ENCODE data around the gene RALGDS.
A peak's percentile ranks its signal among the peaks of the same experiment; 100 is the strongest.

The RALGDS gene

DNA sequence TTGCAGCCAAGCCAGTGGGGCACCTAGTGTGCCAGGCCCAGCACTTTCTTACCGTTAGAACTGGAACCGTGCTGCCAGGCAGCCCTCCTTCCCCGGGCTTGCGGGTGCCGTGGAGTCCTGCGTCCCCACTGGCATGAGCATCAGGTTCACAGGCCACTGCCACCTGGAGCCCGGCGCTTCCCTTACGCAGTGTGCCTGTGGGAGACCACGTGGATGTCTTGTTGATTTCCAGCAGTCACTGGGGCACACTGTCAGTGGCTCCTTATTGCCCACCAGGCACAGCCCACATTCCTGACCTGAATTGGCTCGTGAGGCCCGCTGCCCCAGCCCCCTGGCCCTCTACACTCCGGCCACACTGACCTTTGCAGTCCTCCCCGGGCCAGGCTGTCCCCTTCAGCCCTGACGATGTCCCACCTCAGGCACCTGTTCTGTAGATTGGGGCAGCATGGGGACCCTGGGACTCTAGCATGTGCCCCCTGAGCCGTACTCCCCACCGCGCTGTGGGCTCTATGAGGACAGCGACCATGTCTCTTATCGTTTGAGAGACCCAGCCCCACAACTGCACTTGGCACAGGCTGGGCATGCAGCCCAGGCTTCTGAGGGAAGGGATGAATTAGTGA, 69.6 kb downstream of the RALGDS start:
- DNase-seq, result no peak
- in situ Hi-C loops (cut with HindIII; ENCODE audit: low pct_ligation_motif_present, low pct_unique_long_range_greater_than_20kb, low sequenced_read_pairs), result no loop called here

DNA sequence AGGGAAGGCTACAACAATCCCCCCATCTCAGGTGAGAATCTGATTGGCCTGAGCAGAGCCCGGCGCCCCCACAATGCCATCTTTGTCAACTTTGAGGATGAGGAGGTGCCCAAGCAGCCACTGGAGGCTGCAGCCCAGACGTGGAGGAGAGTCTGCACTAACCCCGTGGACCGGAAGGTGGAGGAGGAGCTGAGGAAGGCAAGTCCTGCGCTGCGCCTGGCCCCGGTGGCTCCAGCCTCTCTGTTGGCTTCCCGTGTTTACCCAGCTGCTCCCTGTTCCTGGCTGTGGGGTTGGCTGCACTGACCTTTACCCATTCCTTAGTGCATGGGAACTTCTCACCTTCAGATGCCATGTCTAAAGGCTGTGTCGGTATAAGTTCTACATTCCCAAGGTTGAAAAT, 70.3 kb downstream of the RALGDS start:
- DNase-seq, result no peak
- in situ Hi-C loops (cut with HindIII; ENCODE audit: low pct_ligation_motif_present, low pct_unique_long_range_greater_than_20kb, low sequenced_read_pairs), result no loop called here

DNA sequence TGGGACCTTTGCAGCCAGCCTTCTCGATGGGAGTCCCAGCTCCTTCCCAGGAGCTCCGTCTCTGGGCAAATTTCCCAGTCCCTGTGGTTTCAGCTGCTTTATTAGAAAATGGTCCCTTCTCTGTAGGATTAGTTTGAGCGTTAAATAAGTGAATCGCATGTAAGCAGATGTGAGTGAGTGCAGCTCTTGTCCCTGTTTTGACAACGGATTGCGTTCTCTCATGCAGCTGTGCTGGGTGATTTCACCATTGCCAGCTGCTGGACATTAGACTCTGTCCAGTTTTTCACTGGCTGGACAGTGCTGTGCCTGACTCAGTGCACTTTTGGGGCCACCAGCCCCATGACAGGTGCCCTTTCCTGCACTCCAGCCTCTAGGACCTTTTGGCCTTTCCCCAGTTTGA, 70.9 kb downstream of the RALGDS start:
- DNase-seq, result no peak
- in situ Hi-C loops (cut with HindIII; ENCODE audit: low pct_ligation_motif_present, low pct_unique_long_range_greater_than_20kb, low sequenced_read_pairs), result no loop called here

DNA sequence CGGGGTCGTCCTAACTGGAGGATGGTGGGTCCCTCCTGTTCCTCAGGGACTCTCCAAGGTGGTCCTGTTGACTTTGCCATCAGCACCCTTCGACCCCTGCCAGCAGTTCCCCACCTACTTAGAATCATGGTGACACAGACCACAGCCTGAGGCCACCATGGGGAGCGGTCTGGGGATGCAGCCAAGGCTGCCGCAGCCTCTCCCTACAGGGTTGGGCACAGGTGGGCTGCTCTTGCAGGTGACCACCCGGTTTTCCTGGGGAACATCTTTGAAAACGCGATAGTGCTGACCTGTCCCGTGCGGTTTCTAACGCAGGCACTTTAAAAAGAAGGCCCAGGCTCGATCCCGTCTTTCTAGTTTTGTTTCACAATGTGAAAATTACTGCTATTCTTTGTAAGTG, 72.0 kb downstream of the RALGDS start:
- in situ Hi-C loops (cut with HindIII; ENCODE audit: low pct_ligation_motif_present, low pct_unique_long_range_greater_than_20kb, low sequenced_read_pairs), result no loop called here
- DNase-seq, result no peak

DNA sequence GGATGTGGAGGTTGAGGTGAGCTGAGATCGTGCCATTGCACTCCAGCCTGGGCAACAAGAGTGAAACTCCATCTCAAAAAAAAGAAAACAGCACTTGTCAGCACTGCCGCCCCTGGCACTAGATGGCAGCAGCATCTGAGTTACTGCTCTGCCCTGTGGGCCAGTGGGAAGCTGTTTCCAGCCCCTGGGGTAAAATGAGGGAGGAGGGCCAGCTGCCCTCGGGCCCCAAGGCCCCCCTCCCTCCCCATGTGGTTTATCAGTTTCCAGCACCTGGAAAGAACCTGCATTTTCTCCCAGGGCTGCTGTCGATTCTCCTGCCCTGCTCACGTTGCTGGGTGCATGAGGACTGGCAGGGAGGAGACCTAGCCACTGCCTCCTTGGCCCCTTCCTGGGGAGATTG, 72.4 kb downstream of the RALGDS start:
- in situ Hi-C loops (cut with HindIII; ENCODE audit: low pct_ligation_motif_present, low pct_unique_long_range_greater_than_20kb, low sequenced_read_pairs), result no loop called here
- DNase-seq, result peak; percentile 25
